Lower leg skin (tissue), 3 donors: ENCODE measurements around the gene SFMBT2.

Source experiments
- CTCF ChIP-seq, 3 donors: fragments of 450-650 bp; IDR thresholded peaks; one replicate each; pipeline ENCODE4 v1.5.1; 2016; ENCODE audit warnings: antibody characterized with exemption in 3 of 3, mild to moderate bottlenecking in 3 of 3, moderate library complexity in 2 of 3
- POLR2A ChIP-seq, 2 donors: fragments of 450-650 bp; IDR thresholded peaks; one replicate each; pipeline ENCODE4 v1.6.1; 2016 to 2017; ENCODE audit warnings: antibody characterized with exemption in 2 of 2, mild to moderate bottlenecking in 1 of 2, moderate library complexity in 1 of 2

GRCh38 chr10:7412237-7412927 lies 1.5 kb upstream of the SFMBT2 start:
- TF ChIP-seq CTCF (IDR thresholded peaks at IDR 0.05), result no peak
- TF ChIP-seq POLR2A (IDR thresholded peaks at IDR 0.05), result no peak
